ENCODE data around the gene ERG28. TPM values are rescaled to one million over a fixed set of nuclear protein-coding genes. Genes with fewer than 3 reads are reported as not detected.

ERG28 gene
- polyA plus RNA-seq, 2 of the 4 experiments (the other 2 are of a cell fraction) = 18.8 to 23.4 TPM

- no peak for TF ChIP-seq POLR2AphosphoS2 (conservative IDR thresholded peaks at IDR 0.05; ENCODE audit: low read length)
Measured at GRCh38 chr14:75655235-75655634, 5.4 kb downstream of the ERG28 start (continued).

- H3K4me3 ChIP-seq = no peak overlapping the region
- TF ChIP-seq RAD21 (conservative IDR thresholded peaks at IDR 0.05 in 1 of 2, IDR thresholded peaks at IDR 0.05 in 1 of 2) = peak; percentile 91 to 95
- peak; percentile 95 for TF ChIP-seq SMC3 (IDR thresholded peaks at IDR 0.05)
- TF ChIP-seq CTCF (IDR thresholded peaks at IDR 0.05) = peak; percentile 94
- no peak for TF ChIP-seq SREBF2 (IDR thresholded peaks at IDR 0.05)
- FAIRE-seq (no peak), ATAC-seq (peak; percentile 93 to 98), DNase-seq (ENCODE audit: low read depth in 1 of 2, low spot score in 1 of 2) (peak; percentile 66 to 86)
- H3K4me1 ChIP-seq = peaks cover 16% of the 10 kb centered on the region; the same call in 2 of the 3 replicates
- 0% methylated on average over 4 of the region's 4 CpGs for WGBS (ENCODE audit: missing lambda C conversion rate)
- peak overlapping the region; percentile 2 to 24; a peak in 1 of 6 replicates for H3K27ac ChIP-seq
- ChIA-PET CTCF (interaction anchor here (0.6 to 13.9 kb wide), 55 partner anchors 8 to 1636 kb away, joined by 3 to 546 read pairs (median 5); partner anchors contain the start of genes FLVCR2, IFT43, JDP2 and TGFB3), POLR2A (interaction anchor here (1.3 to 1.8 kb wide), 2 partner anchors 76 to 165 kb away, joined by 3 to 14 read pairs; partner anchors contain the start of gene FLVCR2)
- H3K9me3 ChIP-seq = no peaks in the 10 kb centered on the region
- H3K4me2 ChIP-seq = no peak overlapping the region
Measured at GRCh38 chr14:75654127-75654732, 6.4 kb downstream of the ERG28 start.

GRCh38 chr14:75653563-75653962 lies 7.1 kb downstream of the ERG28 start:
- POLR2A ChIA-PET = interaction anchor here (0.6 to 1.8 kb wide), 3 partner anchors 76 to 165 kb away, joined by 3 to 14 read pairs (median 3); partner anchors contain the start of gene FLVCR2

More at GRCh38 chr14:75653563-75653962, 7.1 kb downstream of the ERG28 start:
- FAIRE-seq (no peak), DNase-seq (ENCODE audit: low read depth in 1 of 2, low spot score in 1 of 2) (no peak), ATAC-seq (no peak)
- no peak overlapping the region for H3K4me3 ChIP-seq
- CTCF ChIA-PET = interaction anchor here (0.6 to 13.9 kb wide), 49 partner anchors 7 to 1635 kb away, joined by 3 to 546 read pairs (median 6); partner anchors contain the start of genes FLVCR2, IFT43, JDP2 and TGFB3
- TF ChIP-seq ELK1 (IDR thresholded peaks at IDR 0.05; ENCODE audit: low read depth, low read length) (no peak), NFE2L2 (conservative IDR thresholded peaks at IDR 0.05; ENCODE audit: low read length) (no peak), ZFP36 (IDR thresholded peaks at IDR 0.05; ENCODE audit: borderline replicate concordance, partially characterized antibody) (no peak), CHD2 (IDR thresholded peaks at IDR 0.05; ENCODE audit: low read length, partially characterized antibody) (no peak), CEBPB (IDR thresholded peaks at IDR 0.05) (no peak), CBX8 (IDR thresholded peaks at IDR 0.05) (no peak), ESRRA (IDR thresholded peaks at IDR 0.05; ENCODE audit: borderline replicate concordance, low read length) (no peak), CTCF (IDR thresholded peaks at IDR 0.05) (no peak), MYC (IDR thresholded peaks at IDR 0.05; ENCODE audit: borderline replicate concordance, low read length) (no peak), KDM5A (IDR thresholded peaks at IDR 0.05) (no peak), JUN (IDR thresholded peaks at IDR 0.05) (no peak), EP300 (IDR thresholded peaks at IDR 0.05) (no peak), RFX5 (IDR thresholded peaks at IDR 0.05) (no peak), RNF2 (IDR thresholded peaks at IDR 0.05; ENCODE audit: borderline replicate concordance, low read depth) (no peak), HEYL (CRISPR knock-in tag; IDR thresholded peaks at IDR 0.05) (no peak), HDAC2 (IDR thresholded peaks at IDR 0.05) (no peak), MAZ (IDR thresholded peaks at IDR 0.05; ENCODE audit: borderline replicate concordance, low read depth, low read length) (no peak)
- TF ChIP-seq, protein P1, sequence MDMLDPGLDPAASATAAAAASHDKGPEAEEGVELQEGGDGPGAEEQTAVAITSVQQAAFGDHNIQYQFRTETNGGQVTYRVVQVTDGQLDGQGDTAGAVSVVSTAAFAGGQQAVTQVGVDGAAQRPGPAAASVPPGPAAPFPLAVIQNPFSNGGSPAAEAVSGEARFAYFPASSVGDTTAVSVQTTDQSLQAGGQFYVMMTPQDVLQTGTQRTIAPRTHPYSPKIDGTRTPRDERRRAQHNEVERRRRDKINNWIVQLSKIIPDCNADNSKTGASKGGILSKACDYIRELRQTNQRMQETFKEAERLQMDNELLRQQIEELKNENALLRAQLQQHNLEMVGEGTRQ (IDR thresholded peaks at IDR 0.05) = no peak
- no peak overlapping the region for H3K4me2 ChIP-seq
- no peaks in the 10 kb centered on the region for H3K9me3 ChIP-seq
- peak overlapping the region in 1 of 2 experiments; percentile 24; a peak in 1 of 6 replicates for H3K27ac ChIP-seq
- peaks cover 23% of the 10 kb centered on the region for H3K4me1 ChIP-seq
- 84% methylated on average over 1 of the region's 1 CpG for WGBS (ENCODE audit: missing lambda C conversion rate)
